Measurements from ENCODE around the gene PTPRN2. TPM values are rescaled to one million over a fixed set of nuclear protein-coding genes. Genes with fewer than 3 reads are reported as not detected.

PTPRN2 gene
- total RNA-seq, 1 donor from 2014 or later: 2.4 TPM

DNA sequence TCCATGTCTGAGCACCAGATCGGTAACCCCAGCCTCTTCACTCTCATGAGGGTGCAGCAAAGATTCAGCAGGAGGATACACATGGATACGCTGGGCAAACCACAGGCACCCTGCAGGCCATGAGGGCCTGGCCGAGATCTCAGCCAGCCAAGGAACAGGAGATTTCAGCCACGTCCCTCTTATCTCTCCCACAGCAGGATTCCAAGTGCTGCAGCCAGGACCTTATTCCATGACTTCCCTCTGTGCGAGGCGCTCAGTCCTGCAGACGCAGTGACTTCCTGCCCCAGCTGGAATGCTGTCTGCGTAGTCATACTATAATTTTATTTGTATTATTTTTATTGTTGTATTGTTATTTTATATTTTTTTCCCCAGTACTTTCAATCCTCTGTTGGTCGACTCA lies 66.8 kb downstream of the PTPRN2 start:
- DNase-seq (ENCODE audit: low read depth): no peak
- no peaks in the 10 kb centered on the region for H3K27me3 ChIP-seq (ENCODE audit: control insufficient read depth, insufficient read depth, low read length)
- TF ChIP-seq CTCF (IDR thresholded peaks at IDR 0.05; ENCODE audit: insufficient read depth, low read length, poor library complexity, severe bottlenecking): no peak
- no peak overlapping the region for H3K4me3 ChIP-seq (ENCODE audit: low read depth, low read length)
- H3K36me3 ChIP-seq (ENCODE audit: control insufficient read depth, insufficient read depth, low read length): no peaks in the 10 kb centered on the region

GRCh38 chr7:158519633-158520174 lies 67.9 kb downstream of the PTPRN2 start:
- Histone ChIP-seq H3K27me3 (ENCODE audit: control insufficient read depth, insufficient read depth, low read length) (no peaks in the 10 kb centered on the region), H3K4me3 (ENCODE audit: low read depth, low read length) (no peak overlapping the region), H3K36me3 (ENCODE audit: control insufficient read depth, insufficient read depth, low read length) (no peaks in the 10 kb centered on the region)
- no peak for DNase-seq (ENCODE audit: low read depth)
- no peak for TF ChIP-seq CTCF (IDR thresholded peaks at IDR 0.05; ENCODE audit: insufficient read depth, low read length, poor library complexity, severe bottlenecking)

DNA sequence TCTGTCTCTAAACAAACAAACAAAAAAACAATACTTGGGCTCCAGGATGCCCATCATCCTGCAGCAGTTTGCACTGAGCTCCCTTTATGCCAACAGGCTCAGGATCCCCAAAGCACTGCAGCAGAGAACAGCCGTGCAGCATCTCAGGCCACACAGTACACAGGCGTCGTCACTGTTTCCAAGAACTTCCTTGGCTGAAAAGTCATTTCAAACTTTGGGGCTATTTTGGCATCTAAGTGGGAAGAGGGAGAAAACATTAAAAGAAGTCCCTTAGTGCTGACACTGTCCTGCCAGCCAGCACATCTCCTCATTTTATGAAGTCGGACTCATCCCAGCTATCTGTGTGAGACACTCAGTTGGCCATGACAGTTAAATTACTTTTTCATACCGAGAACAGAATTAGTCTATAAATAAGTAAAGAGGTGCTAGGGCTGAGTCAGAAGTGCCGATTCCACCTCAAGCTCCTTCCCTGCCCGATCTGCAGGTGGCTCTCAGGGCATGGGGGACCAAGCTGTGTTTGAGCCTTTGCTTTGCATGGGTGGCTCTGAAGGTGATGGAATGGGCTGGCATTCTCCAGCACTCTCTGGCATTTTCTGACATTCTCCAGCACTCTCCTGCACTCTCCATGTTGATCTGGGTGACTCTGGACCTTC lies 68.5 kb downstream of the PTPRN2 start:
- TF ChIP-seq CTCF (IDR thresholded peaks at IDR 0.05; ENCODE audit: insufficient read depth, low read length, poor library complexity, severe bottlenecking): no peak
- DNase-seq (ENCODE audit: low read depth): no peak
- H3K27me3 ChIP-seq (ENCODE audit: control insufficient read depth, insufficient read depth, low read length): no peaks in the 10 kb centered on the region
- H3K4me3 ChIP-seq (ENCODE audit: low read depth, low read length): no peak overlapping the region
- no peaks in the 10 kb centered on the region for H3K36me3 ChIP-seq (ENCODE audit: control insufficient read depth, insufficient read depth, low read length)

DNA sequence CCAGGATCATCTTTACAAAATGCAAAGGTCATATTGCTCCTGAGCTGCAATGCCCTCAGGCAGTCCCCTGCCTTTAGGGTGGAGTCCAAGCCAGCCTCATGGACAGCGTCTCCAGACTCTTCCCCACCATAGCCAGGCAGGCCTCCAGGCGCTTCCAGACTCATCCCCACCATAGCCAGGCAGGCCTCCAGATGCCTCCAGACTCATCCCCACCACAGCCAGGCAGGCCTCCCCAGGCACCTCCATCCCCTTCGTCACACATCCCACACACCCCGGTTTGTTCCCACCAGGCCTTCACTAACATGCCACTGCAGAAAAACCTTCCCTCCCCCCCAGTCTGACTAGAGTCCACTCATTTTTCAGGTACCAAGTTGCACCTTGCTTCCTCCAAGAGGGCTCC lies 70.1 kb downstream of the PTPRN2 start:
- H3K27me3 ChIP-seq (ENCODE audit: control insufficient read depth, insufficient read depth, low read length): no peaks in the 10 kb centered on the region
- DNase-seq (ENCODE audit: low read depth): no peak
- no peak for TF ChIP-seq CTCF (IDR thresholded peaks at IDR 0.05; ENCODE audit: insufficient read depth, low read length, poor library complexity, severe bottlenecking)
- no peak overlapping the region for H3K4me3 ChIP-seq (ENCODE audit: low read depth, low read length)
- no peaks in the 10 kb centered on the region for H3K36me3 ChIP-seq (ENCODE audit: control insufficient read depth, insufficient read depth, low read length)

DNA sequence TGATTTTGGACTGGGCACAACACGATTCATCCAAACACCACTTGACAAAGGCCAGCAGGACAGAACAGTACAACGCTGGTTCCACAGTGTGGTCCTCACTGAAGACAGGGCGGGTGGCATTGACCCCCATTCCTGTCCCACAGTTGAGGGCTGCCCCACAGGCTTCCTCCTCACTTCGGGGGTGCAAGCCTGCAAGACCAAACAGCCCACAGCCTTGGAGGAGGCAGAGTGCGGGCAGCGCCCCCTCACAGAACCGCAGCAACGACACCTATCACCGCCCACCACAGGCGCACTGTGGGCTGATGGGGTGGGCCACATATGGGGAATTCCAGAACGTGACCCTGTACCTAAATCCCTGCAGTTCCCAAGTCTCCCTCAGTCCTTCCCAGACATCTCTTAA lies 70.6 kb downstream of the PTPRN2 start:
- Histone ChIP-seq H3K4me3 (ENCODE audit: low read depth, low read length) (no peak overlapping the region), H3K27me3 (ENCODE audit: control insufficient read depth, insufficient read depth, low read length) (no peaks in the 10 kb centered on the region), H3K36me3 (ENCODE audit: control insufficient read depth, insufficient read depth, low read length) (no peaks in the 10 kb centered on the region)
- no peak for TF ChIP-seq CTCF (IDR thresholded peaks at IDR 0.05; ENCODE audit: insufficient read depth, low read length, poor library complexity, severe bottlenecking)
- DNase-seq (ENCODE audit: low read depth): no peak

DNA sequence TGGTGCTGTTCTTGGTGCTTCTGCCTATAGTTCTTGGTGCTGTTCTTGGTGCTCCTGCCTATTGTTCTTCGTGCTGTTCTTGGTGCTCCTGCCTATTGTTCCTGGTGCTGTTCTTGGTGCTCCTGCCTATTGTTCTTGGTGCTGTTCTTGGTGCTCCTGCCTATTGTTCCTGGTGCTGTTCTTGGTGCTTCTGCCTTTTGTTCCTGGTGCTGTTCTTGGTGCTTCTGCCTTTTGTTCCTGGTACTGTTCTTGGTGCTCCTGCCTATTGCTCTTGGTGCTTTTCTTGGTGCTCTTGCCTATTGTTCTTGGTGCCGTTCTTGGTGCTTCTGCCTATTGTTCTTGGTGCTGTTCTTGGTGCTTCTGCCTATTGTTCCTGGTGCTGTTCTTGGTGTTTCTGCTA lies 71.1 kb downstream of the PTPRN2 start:
- H3K4me3 ChIP-seq (ENCODE audit: low read depth, low read length): no peak overlapping the region
- no peaks in the 10 kb centered on the region for H3K27me3 ChIP-seq (ENCODE audit: control insufficient read depth, insufficient read depth, low read length)
- H3K36me3 ChIP-seq (ENCODE audit: control insufficient read depth, insufficient read depth, low read length): no peaks in the 10 kb centered on the region
- TF ChIP-seq CTCF (IDR thresholded peaks at IDR 0.05; ENCODE audit: insufficient read depth, low read length, poor library complexity, severe bottlenecking): no peak
- no peak for DNase-seq (ENCODE audit: low read depth)

Measured in kidney epithelial cell (primary cell).